Putamen (tissue), 1 donor: Measurements from ENCODE around the gene MAST4.
A peak's percentile ranks its signal among the peaks of the same experiment; 100 is the strongest.

Experiments
- DNase-seq: peaks from one replicate; pipeline ENCODE4 v3.0.0-alpha.2; 2016; ENCODE audit warnings: low spot score

The MAST4 gene

GRCh38 chr5:66595756-66596635, at the start of gene MAST4:
Gene MAST4, plus strand, starts transcription at chr5:66596393. Its CDS starts 263 bp downstream, at chr5:66596656.
- DNase-seq = peak; percentile 74

DNA sequence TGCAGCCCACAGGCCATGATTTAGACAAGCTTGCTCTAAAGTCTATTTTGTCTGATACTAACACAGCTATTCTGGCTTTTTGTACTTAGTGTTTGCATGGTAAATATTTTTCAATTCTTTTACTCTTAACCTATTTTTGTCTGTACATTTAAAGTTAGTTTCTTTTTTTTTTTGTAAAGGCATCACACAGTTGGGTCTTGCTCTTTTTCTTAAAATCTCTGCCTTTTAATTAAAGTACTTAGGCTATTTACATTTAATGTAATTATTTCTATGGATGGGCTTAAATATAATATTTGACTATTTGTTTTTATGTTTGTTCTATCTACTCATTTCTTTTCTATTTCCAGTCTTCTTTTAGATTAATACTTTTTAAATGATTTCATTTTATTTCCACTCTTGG, 49.7 kb upstream of the MAST4 start:
- no peak for DNase-seq

GRCh38 chr5:66551338-66551737, 44.9 kb upstream of the MAST4 start:
- DNase-seq = no peak

DNA sequence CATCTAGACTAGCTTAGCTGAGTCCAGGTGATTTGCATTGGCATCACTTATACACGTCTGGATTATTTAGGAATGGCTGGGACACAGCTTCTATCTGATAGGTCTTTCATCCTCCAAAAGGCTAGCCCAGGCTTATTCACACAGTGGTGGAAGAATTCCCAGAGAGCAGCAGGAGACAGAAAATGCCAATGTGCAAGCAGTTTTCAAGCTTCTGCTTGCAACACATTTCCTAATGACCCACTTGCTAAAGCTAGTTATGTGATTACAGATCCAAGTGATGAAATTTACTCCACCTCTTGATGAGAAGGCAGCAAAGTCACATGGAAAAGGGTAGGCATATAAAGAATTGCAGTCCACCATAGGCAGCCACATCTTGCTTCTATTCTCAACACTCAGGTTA, 44.2 kb upstream of the MAST4 start:
- DNase-seq = no peak

GRCh38 chr5:66553368-66553912, 42.8 kb upstream of the MAST4 start:
- DNase-seq = no peak

- no peak for DNase-seq
Observed at GRCh38 chr5:66553916-66554575, 42.1 kb upstream of the MAST4 start.

DNA sequence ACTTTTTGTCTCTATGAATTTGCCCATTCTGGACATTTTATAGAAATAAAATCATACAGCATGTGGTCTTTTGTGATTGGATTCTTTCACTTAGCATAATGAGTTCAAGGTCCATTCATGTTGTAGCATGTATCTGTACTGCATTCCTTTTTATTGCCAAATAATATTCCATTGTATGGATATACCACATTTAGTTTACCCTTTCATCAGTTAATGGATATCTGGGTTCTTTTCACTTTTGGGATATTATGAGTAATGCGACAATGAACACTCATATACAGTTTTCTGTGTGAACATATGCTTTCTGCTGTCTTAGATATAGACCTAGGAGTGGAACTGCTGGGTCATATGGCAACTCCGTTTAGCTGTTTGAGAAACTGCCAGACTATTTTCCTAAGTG, 41.3 kb upstream of the MAST4 start:
- no peak for DNase-seq

DNA sequence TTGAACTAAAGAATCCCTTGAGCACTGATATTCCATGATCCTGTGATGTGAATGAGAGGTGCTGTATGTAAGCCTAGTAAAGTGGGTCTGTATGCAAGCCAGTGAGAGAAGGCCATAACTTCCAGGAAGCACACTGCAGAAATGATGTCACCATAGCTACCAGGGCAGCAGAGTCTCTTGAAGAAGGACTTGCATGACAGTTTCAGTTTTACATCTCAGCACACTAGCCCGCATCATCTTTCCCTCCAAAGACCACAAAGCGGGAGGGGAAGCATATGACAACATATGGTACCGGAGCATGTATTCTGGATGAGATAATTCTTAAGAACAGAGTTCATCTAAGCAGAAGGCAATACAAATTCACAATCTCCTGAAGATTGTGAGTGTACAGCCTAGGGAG, 37.6 kb upstream of the MAST4 start:
- DNase-seq = no peak

- no peak for DNase-seq
Observed at GRCh38 chr5:66560371-66560770, 35.8 kb upstream of the MAST4 start.

GRCh38 chr5:66561256-66561990, 34.8 kb upstream of the MAST4 start:
- DNase-seq = no peak

GRCh38 chr5:66565878-66566277, 30.3 kb upstream of the MAST4 start:
- DNase-seq = no peak

GRCh38 chr5:66567474-66567873, 28.7 kb upstream of the MAST4 start:
- DNase-seq = no peak

DNA sequence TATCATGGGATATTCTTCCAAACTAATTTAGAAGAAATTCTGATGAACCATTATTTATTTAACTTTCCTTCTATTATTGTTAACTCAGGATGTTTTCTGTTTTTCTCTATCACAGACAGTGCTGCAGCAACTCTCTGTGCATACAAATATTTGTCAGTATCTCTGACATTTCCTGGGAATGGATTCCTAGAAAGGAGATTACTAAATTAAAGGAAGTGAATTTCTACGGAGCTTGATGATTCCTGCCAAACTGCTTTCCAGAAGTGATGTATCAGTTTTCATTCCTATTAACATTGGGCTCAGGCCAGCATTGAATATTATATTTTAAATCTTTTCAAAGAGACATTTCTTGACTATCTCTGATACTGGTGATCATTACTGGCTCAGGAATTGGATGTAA, 26.0 kb upstream of the MAST4 start:
- DNase-seq = no peak

GRCh38 chr5:66573733-66574132, 22.5 kb upstream of the MAST4 start:
- no peak for DNase-seq

DNA sequence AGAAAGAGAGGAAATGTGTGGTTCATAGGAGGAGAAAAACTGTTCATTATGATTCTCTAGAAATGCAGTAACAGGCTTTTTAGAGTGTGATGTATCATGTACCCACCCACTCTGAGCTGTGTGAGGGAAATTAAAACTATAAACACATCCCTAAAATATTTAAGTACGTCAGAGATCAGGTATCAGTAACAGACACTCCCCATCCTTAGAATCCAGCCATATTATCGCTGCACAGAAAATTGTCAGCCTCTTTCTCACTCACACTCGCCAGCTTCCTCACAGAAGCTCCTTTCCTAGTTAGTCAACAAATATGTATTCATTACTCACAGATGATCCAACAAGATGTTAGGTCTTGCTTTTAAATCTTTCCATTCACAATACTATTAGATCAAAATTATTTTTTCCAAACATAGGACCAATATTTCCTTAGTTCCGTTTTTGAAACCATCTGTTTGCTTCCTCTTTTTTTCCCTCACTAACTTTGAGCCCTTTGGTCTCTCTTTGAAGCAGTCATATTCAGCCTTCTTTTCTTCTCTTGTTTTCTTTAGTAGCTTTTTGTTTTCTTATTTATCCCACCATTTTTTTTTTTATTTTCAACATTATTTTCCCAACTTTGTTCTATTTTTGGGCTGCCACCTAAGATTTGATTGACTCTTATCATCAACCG, 13.6 kb upstream of the MAST4 start:
- no peak for DNase-seq

DNA sequence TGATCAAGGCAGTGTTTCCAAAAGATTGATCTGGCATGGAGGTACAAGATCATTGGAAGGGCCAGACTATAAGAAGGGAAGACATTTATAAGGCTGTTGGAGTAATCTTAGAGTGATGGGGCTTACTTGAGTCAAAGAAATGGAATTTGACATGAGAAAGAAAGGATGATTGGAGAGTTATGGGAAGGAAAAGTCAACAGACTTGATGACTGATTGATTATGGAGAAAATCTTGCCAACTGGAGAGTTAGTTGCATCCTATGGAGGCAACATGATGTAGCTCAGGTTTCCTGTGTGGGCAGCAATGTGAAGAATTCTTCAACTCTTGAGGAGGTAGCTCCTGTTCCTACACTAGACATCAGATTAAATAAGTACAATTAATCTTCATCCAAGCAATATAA, 10.9 kb upstream of the MAST4 start:
- no peak for DNase-seq

DNA sequence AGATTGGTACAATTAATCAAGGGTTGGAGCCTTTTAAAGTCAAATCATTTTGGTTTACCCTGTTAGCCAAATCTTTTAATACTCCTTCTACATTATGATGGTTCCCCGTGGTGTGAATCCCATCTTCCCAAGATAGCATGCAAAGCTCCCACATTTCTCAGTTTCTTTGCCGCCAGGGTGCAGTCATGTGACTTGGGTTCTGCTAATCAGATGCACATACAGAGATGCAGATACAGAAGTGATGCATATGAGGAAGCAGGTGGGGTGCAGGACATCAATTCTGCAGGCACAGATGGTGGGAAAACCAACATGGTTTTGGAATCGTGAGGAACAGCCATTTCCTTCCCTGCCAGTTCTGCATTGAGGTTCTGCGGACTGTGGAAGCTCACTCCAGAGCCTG, 8.4 kb upstream of the MAST4 start:
- no peak for DNase-seq

DNA sequence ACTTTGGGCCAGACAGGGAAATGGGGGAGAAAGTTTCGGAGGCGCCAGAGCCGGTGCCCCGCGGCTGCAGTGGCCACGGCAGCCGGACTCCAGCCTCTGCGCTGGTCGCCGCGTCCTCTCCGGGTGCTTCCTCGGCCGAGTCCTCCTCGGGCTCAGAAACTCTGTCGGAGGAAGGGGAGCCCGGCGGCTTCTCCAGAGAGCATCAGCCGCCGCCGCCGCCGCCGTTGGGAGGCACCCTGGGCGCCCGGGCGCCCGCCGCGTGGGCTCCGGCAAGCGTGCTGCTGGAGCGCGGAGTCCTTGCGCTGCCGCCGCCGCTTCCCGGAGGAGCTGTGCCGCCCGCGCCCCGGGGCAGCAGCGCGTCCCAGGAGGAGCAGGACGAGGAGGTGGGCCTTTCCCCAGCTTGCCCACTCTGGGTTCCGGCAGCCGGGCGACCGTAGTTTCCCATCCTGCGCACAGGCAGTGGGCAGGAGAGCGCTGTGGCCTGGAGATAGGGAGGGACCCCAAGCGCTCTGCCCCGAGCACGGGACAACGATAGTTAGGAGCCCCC, 516 bp downstream of the MAST4 start:
- no peak for DNase-seq

DNA sequence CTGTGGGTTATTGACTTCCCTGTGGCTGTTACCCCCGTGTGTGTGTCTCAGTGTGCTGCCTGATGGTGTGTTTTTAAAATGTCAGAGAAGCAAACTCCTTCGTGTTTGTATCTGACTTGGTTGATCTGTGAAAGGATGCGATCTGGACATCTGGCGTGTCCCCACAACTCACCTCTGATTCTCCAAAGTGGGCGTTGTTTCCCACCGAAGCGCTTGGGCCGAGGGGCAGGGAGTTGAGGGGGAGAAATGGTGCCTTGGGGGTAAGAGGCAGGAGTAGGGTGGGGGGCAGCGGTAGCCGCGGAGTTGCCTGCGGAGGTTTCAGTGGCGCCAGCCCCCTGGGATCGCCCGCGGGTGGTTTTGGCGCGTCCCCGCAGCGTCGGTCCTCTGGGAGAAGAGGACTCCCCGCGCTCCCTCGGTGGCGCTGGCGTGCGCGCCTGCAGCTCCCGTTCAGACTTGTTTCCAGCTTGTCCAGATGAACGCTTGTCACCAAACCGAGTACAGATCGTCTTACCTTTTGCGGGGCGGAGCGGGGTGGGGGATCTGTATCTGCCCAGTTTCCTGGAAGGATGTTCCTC, 1.1 kb downstream of the MAST4 start:
- DNase-seq = peak; percentile 15

GRCh38 chr5:66602621-66603020, 6.4 kb downstream of the MAST4 start:
- no peak for DNase-seq

DNA sequence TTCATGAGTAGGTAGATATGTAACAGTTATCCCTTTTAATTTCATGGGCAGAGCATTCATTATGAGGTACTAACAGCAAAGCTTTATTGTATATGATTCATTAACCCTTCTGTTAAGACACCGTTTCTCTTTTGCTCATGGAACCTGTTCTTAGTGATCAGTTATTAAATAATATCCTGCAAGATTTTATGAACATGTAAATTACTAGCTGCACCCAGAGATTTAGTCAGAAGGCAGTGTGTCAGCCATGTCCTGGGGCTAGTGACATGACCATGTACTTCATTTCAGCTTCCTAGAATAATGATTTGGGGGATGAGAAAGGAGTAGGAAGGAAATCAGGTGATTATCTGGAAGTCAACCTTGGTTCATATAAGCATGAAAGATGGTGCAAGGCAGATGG, 7.0 kb downstream of the MAST4 start:
- no peak for DNase-seq
